Ishikawa (cell line): ENCODE measurements around the gene KRTAP3-3.

Source experiments
- CEBPB ChIP-seq: IDR thresholded peaks from 2 replicates; pipeline ENCODE4 v1.6.1; 2012
- CREB1 ChIP-seq: IDR thresholded peaks from 2 replicates; pipeline ENCODE4 v1.6.1; 2012; ENCODE audit warnings: low read depth
- EGR1 ChIP-seq: IDR thresholded peaks from 2 replicates; pipeline ENCODE4 v1.6.1; 2012
- EP300 ChIP-seq: IDR thresholded peaks from 2 replicates; pipeline ENCODE4 v1.6.1; 2012; ENCODE audit warnings: borderline replicate concordance
- FOXM1 ChIP-seq: IDR thresholded peaks from 2 replicates; pipeline ENCODE4 v1.6.1; 2012; ENCODE audit warnings: low read depth, borderline replicate concordance
- NFIC ChIP-seq: IDR thresholded peaks from 2 replicates; pipeline ENCODE4 v1.6.1; 2012
- RAD21 ChIP-seq: IDR thresholded peaks from 2 replicates; pipeline ENCODE4 v1.6.1; 2012; ENCODE audit warnings: low read depth
- TAF1 ChIP-seq: IDR thresholded peaks from 2 replicates; pipeline ENCODE4 v1.6.1; 2012; ENCODE audit warnings: low read depth, mild to moderate bottlenecking
- TCF12 ChIP-seq: IDR thresholded peaks from 2 replicates; pipeline ENCODE4 v1.6.1; 2012; ENCODE audit warnings: low read depth
- TEAD4 ChIP-seq: IDR thresholded peaks from 2 replicates; pipeline ENCODE4 v1.6.1; 2012
- YY1 ChIP-seq: IDR thresholded peaks from 2 replicates; pipeline ENCODE4 v1.6.1; 2012; ENCODE audit warnings: low read depth
- ZBTB7A ChIP-seq: IDR thresholded peaks from 2 replicates; pipeline ENCODE4 v1.6.1; 2012; ENCODE audit warnings: low read depth
- TF ChIP-seq, protein P1 (sequence below): IDR thresholded peaks from 2 replicates; pipeline ENCODE4 v1.6.1; 2012
- TF ChIP-seq, protein P2 (sequence below): IDR thresholded peaks from 2 replicates; pipeline ENCODE4 v1.6.1; 2012
- TF ChIP-seq, protein P3 (sequence below): IDR thresholded peaks from 2 replicates; pipeline ENCODE4 v1.6.1; 2012; ENCODE audit warnings: low read depth, mild to moderate bottlenecking

Gene KRTAP3-3

DNA sequence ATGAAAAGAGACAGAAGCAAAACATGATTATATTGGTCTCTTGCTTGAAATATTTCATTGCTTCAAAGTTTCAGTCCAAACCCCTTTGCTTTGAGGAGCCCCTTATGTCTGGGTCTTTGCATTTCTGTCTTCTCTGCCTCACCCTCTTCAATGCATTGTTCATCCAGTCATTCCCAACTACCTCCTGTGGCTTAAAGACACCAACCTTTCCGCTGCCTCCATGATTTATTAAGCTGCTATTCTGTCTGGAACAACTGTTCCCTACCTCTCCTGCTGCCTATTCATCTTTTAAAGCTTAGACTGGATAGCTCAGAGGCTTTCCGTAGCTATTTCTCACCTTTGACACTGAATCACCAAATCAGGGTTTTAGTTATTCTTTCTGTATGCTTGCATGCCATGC is 3.4 kb upstream of the KRTAP3-3 start:
- TF ChIP-seq TEAD4 (no peak), FOXM1 (no peak), TCF12 (no peak), TAF1 (no peak), EGR1 (no peak), RAD21 (no peak), ZBTB7A (no peak), EP300 (no peak), YY1 (no peak), CEBPB (no peak)
- TF ChIP-seq, protein P1, sequence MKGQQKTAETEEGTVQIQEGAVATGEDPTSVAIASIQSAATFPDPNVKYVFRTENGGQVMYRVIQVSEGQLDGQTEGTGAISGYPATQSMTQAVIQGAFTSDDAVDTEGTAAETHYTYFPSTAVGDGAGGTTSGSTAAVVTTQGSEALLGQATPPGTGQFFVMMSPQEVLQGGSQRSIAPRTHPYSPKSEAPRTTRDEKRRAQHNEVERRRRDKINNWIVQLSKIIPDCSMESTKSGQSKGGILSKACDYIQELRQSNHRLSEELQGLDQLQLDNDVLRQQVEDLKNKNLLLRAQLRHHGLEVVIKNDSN: no peak
- TF ChIP-seq, protein P2, sequence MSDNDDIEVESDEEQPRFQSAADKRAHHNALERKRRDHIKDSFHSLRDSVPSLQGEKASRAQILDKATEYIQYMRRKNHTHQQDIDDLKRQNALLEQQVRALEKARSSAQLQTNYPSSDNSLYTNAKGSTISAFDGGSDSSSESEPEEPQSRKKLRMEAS: no peak

DNA sequence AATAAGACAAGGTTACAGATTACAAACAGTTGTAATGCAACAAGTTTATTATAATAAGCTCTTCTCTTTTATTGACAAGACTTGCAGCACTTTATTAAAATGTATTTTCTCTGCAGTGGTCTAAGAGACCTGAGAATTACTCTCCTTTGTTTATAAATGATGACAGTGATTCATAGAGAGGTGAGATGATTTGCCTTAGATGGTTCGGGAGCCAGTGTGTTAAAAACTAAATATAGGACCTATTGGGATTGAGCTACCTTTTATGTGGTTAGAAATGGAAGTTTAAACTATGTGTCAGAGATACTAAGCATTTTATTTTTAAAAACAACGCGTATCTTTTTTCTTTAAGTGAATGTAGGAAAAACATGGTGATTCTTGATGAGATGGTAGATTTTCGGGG is 2.9 kb upstream of the KRTAP3-3 start:
- TF ChIP-seq, protein P2: no peak
- no peak for TF ChIP-seq ZBTB7A
- no peak for TF ChIP-seq YY1
- TF ChIP-seq FOXM1: no peak
- no peak for TF ChIP-seq TAF1
- TF ChIP-seq NFIC: no peak
- no peak for TF ChIP-seq CREB1
- no peak for TF ChIP-seq TCF12
- TF ChIP-seq CEBPB: no peak

DNA sequence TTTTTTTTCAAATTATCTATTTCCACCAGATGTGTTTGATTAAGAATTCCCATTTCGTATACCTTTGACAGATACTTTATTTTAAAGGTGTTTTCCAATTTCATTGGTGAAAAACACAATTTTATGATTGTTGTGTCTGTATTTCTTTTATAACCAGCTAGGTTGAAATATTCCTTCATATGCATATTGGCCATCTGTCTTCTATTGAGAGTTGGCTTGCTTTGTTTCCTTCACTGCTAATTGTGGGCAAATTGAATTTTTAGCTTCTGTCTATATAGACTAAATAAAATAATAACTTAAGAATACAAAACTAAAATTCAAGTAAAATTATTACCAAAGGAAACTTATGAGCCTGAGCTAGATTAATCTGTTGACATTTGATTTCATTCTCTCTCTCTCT is 1.2 kb upstream of the KRTAP3-3 start:
- TF ChIP-seq, protein P1: no peak
- TF ChIP-seq RAD21: no peak

DNA sequence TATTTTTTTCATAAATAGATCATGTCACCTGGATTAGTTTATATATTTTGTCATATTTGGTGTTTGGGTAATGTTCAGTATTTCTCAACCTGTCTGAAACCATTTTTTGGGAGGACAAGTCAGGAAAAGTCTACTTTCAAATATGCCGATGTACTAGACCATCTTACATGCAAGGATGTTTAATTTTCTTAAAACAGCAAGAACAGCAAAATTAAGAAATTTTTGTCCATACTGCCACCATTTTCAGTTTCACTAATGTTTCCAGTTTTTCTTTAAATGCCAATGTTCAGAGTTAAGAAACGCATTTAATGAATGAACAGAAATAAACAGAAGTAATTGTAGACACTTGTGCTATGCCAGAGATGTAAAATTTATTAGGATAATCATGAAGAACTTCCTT is 880 bp downstream of the KRTAP3-3 start:
- TF ChIP-seq FOXM1 (no peak), RAD21 (no peak), EGR1 (no peak), TEAD4 (no peak)
- TF ChIP-seq, protein P1: no peak
- TF ChIP-seq, protein P2: no peak

DNA sequence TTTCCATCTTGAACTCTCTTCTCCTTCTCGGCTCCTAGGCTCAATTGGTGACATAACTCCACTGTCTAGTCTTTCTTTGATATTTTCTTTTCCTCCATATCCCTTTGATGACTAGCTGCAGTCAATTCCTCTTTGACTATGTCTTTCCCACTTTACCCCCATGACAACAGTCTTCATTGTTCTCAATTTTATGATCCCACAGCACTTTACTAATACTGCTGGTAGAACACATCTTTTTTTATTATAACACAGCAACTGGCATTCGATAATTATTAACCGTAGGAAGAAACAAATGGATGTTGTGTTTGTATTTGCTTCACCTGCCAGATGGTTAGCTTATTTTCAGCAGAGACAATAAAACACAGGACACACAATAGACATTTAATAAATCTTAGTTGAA is 1.3 kb downstream of the KRTAP3-3 start:
- no peak for TF ChIP-seq CREB1
- no peak for TF ChIP-seq TAF1
- TF ChIP-seq, protein P2: no peak
- no peak for TF ChIP-seq CEBPB
- TF ChIP-seq TEAD4: no peak
- TF ChIP-seq FOXM1: no peak
- no peak for TF ChIP-seq NFIC
- no peak for TF ChIP-seq RAD21
- no peak for TF ChIP-seq EGR1
- no peak for TF ChIP-seq ZBTB7A
- TF ChIP-seq EP300: no peak
- TF ChIP-seq, protein P3, sequence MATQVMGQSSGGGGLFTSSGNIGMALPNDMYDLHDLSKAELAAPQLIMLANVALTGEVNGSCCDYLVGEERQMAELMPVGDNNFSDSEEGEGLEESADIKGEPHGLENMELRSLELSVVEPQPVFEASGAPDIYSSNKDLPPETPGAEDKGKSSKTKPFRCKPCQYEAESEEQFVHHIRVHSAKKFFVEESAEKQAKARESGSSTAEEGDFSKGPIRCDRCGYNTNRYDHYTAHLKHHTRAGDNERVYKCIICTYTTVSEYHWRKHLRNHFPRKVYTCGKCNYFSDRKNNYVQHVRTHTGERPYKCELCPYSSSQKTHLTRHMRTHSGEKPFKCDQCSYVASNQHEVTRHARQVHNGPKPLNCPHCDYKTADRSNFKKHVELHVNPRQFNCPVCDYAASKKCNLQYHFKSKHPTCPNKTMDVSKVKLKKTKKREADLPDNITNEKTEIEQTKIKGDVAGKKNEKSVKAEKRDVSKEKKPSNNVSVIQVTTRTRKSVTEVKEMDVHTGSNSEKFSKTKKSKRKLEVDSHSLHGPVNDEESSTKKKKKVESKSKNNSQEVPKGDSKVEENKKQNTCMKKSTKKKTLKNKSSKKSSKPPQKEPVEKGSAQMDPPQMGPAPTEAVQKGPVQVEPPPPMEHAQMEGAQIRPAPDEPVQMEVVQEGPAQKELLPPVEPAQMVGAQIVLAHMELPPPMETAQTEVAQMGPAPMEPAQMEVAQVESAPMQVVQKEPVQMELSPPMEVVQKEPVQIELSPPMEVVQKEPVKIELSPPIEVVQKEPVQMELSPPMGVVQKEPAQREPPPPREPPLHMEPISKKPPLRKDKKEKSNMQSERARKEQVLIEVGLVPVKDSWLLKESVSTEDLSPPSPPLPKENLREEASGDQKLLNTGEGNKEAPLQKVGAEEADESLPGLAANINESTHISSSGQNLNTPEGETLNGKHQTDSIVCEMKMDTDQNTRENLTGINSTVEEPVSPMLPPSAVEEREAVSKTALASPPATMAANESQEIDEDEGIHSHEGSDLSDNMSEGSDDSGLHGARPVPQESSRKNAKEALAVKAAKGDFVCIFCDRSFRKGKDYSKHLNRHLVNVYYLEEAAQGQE: no peak
- no peak for TF ChIP-seq TCF12
- TF ChIP-seq YY1: no peak
- TF ChIP-seq, protein P1: no peak

DNA sequence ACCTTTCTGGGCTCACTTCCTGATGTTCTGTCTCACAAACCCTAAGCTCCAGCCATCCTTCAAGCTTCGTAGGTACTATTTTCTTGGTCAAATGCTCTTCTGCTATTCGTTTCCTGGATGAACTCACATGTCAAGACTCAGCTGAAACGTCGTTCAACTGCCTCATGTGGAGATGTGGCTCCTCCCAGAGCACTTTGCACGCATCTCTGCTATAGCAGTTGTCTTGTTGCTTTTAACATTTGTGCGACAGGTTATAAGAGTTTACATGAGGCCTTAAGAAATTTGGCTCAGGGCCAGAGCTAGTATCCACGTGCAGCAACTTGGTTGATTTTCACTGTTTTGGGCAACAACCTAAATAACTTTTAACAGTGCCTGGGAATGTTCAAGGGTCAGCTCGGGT is 7.0 kb downstream of the KRTAP3-3 start:
- TF ChIP-seq CREB1: no peak

DNA sequence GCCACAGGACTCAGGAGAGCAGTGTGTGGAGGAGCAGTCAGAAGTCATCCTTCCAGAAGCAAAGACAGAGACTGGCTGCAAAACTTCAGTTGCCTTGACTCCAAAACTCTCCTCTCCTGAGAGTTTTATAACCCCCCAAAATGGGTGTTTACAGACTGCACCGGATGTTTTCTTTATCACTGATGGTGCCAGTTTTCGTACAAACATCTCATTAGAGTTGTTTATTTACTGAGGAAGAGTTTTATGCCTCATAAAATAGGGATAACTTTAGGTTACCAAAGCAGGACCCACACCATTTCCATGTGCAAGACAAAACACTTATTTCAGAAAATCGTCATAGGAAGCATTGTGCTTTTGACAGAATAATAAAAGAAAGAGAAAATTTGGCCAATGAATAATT is 9.7 kb downstream of the KRTAP3-3 start, which contains the start of gene KRT40:
TSS of gene KRT40 (minus strand) at position 101 of the 400 bp plus-strand sequence. CDS start at position 48, 53 bp downstream.
- TF ChIP-seq ZBTB7A: no peak
- TF ChIP-seq TEAD4: no peak
- no peak for TF ChIP-seq EP300
- TF ChIP-seq YY1: no peak
- TF ChIP-seq, protein P2: no peak
- no peak for TF ChIP-seq EGR1
- TF ChIP-seq, protein P1: no peak
- no peak for TF ChIP-seq RAD21
- no peak for TF ChIP-seq CREB1
- no peak for TF ChIP-seq CEBPB
- TF ChIP-seq, protein P3: no peak
- TF ChIP-seq TCF12: no peak
- TF ChIP-seq NFIC: no peak
- no peak for TF ChIP-seq FOXM1
